ENCODE results near the gene GAL.

The GAL gene

DNA sequence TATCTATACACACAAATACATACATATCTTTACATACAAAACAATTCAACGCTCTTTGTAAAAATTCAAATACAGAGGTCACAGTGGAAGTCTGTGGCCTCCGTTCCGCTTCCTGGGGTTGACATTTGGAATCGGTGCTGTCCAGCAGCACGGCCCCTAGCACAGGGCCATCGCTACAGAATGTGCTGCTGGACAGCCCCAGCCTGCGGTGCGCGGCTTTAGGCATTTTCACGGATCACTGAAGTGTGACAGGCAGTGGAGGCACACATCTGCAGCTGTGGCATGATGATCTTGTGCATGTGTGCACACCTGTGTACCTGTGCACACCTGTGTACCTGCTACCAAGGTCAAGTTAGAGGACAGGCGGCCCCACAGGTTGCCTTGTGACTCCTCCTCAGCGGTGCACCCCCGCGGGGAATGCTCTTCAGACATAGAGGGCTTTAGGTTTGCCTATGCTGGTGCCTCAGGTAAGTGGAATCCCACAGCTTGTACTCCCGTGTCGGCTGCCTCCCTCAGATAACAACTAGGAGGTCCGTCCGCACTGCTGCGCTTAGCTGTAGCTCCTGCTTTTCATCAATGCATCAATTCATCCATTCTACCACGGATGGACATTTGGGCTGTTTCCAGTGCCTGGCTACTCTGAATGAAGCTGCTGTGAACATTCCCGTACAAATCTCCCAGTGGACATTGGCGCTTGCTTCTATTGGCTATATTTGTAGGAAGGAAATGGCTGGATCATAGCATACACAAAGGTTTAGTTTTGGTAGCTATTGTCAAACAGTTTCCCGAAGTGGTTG lies 29.9 kb downstream of the GAL start:
- DNase-seq = no peak

- DNase-seq = no peak
Observed at GRCh38 chr11:68715456-68716122, 31.2 kb downstream of the GAL start.

DNA sequence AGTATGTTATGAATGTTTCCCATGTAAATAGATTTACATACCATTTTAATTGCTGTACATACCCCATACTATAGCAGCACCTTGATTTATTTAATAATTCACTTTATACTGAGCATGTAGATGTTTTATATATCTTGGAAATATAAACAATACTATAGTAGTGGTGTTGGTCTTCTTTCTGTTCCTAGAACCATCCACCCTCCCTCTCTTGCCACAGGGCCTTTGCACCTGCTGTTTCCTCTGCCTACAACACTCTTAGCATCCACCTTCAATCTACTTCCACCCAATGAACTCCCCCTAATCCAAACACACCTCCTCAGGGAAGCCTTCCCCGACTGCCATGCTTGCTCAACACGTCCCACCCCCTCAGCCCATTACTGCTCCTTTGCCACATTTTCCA lies 36.7 kb downstream of the GAL start:
- no peak for DNase-seq

DNA sequence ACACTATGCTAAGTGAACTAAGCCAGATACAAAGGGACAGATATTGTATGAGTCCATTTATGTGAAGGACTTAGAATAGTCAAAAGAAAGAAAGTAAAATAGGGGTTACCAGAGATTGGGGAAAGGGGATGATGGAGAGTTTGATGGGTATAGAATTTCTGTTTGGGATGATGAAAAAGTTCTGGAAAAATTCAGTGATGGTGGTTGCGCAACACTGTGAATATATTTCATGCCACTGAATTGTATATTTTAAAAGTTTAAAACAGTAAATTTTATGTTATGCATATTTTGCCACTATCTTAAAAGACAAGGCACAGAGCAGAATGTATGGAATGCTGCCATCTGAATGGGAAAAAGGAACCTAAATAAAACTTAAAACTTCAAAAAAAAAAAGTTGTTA lies 37.8 kb downstream of the GAL start:
- DNase-seq = no peak

GRCh38 chr11:68724293-68724692 lies 39.9 kb downstream of the GAL start:
- DNase-seq = no peak

DNA sequence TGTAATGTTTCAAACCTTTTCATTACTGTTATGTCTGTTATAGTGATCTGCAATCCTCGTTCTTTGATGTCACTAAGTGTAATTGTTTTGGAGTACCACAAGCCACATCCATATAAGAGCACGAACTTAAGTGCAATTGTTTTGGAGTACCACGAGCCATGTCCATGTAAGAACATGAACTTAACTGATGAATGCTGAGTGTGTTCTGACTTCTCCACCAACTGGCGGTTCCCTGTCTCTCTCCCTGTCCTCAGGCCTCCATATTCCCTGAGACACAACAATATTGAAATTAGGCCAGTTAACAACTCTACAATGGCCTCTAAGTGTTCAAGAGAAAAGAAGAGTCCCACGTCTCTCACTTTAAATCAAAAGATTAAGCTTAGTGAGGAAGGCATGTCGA lies 43.4 kb downstream of the GAL start:
- no peak for DNase-seq

DNA sequence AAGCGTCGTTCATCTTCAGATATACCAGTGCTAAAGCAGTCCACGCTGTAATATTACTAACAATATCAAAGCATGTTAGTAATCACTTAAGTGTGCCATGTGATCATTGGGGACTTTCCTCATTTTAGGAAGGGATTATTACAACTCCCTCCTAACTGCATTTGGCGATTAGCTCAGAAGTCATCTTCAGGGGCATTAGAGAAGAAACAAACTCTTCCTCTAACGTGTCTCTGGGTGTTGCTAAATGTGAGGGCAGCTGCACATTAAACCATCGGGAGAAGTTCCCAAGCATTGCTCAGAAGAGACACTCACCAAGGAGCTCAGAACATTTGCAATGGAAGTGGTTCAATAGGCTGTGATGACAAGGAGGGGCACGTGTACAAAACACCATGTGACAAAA lies 49.8 kb downstream of the GAL start:
- DNase-seq = no peak

DNA sequence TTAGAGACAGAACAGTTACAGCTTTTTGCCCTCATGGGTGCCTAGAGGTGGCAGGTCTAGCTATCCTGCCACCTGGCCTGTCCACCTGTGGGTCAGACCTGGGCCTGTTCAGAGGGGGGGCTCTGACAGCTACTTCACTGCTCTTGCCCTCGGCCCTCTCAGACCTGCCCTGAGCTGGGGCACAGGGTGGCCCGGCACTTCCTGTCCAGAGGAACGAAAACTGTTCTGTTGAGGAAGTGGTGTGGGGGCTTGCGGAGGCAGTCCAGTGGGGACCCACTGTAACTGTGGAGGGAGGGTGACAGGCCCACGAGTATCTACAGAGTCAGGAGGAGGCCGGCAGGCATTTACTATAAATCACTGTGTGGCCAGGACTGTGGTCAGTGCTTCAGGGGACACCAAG lies 50.8 kb downstream of the GAL start:
- DNase-seq = no peak

- DNase-seq = no peak
Observed at GRCh38 chr11:68735646-68736045, 51.3 kb downstream of the GAL start.

All from T-helper 9 cell (primary cell).